ENCODE data around the gene TRIM47. TPM values are rescaled to one million over a fixed set of nuclear protein-coding genes. Genes with fewer than 3 reads are reported as not detected.

TRIM47 gene
- total RNA-seq, 1 experiment from 2014 or later: 6.9 TPM

- no peak overlapping the region for H3K9ac ChIP-seq (ENCODE audit: extremely low read depth, insufficient read length, low read length)
- no peaks in the 10 kb centered on the region for H3K9me3 ChIP-seq (ENCODE audit: control insufficient read depth, low read depth, low read length)
- Mint-ChIP-seq H3K9me3 (no peaks in the 10 kb centered on the region), H3K27ac (peak overlapping the region in 1 of 3 experiments; percentile 65; a peak in 1 of 7 replicates), H3K27me3 (ENCODE audit: low read depth) (no peaks in the 10 kb centered on the region), H3K4me3 (no peak overlapping the region), H3K4me1 (no peaks in the 10 kb centered on the region), H3K36me3 (ENCODE audit: insufficient read depth in 1 of 3, low read depth in 3 of 3) (peaks cover 2 to 24% (median 4%) of the 10 kb centered on the region in 3 experiments; a peak in 6 of 7 replicates)
- no peak overlapping the region for H2BK15ac ChIP-seq (ENCODE audit: low read depth, low read length)
- DNase-seq: no peak
- H3K27me3 ChIP-seq (ENCODE audit: insufficient read depth, low read length): no peaks in the 10 kb centered on the region
- no peak overlapping the region for H2BK20ac ChIP-seq (ENCODE audit: low read depth, low read length, poor library complexity, severe bottlenecking)
- H3K4me1 ChIP-seq (ENCODE audit: insufficient read depth, low read length): no peaks in the 10 kb centered on the region
- H2BK120ac ChIP-seq (ENCODE audit: low read depth, low read length, poor library complexity, severe bottlenecking): no peak overlapping the region
- no peaks in the 10 kb centered on the region for H3K79me2 ChIP-seq (ENCODE audit: insufficient read depth, low read length)
- no peak overlapping the region for H3K18ac ChIP-seq (ENCODE audit: insufficient read length, low read depth, low read length)
- H3T11ph ChIP-seq (ENCODE audit: low read length): no peak overlapping the region
- no peak overlapping the region for H3K4ac ChIP-seq (ENCODE audit: low read depth, low read length)
- H4K91ac ChIP-seq (ENCODE audit: insufficient read length, low read depth, low read length): no peak overlapping the region
- no peaks in the 10 kb centered on the region for H4K20me1 ChIP-seq (ENCODE audit: control insufficient read depth, insufficient read depth, insufficient read length)
- no peak overlapping the region for H2BK5ac ChIP-seq (ENCODE audit: insufficient read length, low read length)
- no peak overlapping the region for H3K4me2 ChIP-seq (ENCODE audit: insufficient read depth, insufficient read length, low read length)
- no CpG with 5 or more reads among the region's 11 CpGs for WGBS (ENCODE audit: extremely low coverage, insufficient read length, low lambda C conversion rate)
- no peak overlapping the region for H4K8ac ChIP-seq (replicated peaks; ENCODE audit: insufficient read length, low read depth, low read length)
- H3K14ac ChIP-seq (ENCODE audit: insufficient read depth, low read length): no peak overlapping the region; the same call in 1 of the 2 replicates
- no peak overlapping the region for H2AK5ac ChIP-seq (ENCODE audit: insufficient read length, low read length)
- H3K56ac ChIP-seq (ENCODE audit: insufficient read length, low read depth, low read length): no peak overlapping the region
- H2AFZ ChIP-seq (ENCODE audit: low read length): no peak overlapping the region
- no peaks in the 10 kb centered on the region for H3K23me2 ChIP-seq (ENCODE audit: insufficient read length, low read depth, low read length, poor library complexity, severe bottlenecking)
- no peak overlapping the region for H4K5ac ChIP-seq (ENCODE audit: insufficient read length, low read depth, low read length)
- no peak for TF ChIP-seq CTCF (conservative IDR thresholded peaks at IDR 0.05)
- H2BK12ac ChIP-seq (ENCODE audit: insufficient read length, low read depth, low read length): no peak overlapping the region
- H3K23ac ChIP-seq (ENCODE audit: insufficient read length, low read depth, low read length): no peak overlapping the region
- no peak overlapping the region for H3K27ac ChIP-seq (ENCODE audit: insufficient read length, low read depth, low read length)
- H3K79me1 ChIP-seq (ENCODE audit: insufficient read depth, low read depth, low read length, poor library complexity, severe bottlenecking): no peaks in the 10 kb centered on the region
These were observed 41.7 kb upstream of the TRIM47 start for GRCh38 chr17:75920045-75920560.

All from H9 (cell line).